HG02938 (cell line): ENCODE results near the gene CPEB2.

ENCODE experiments used
- ATAC-seq: cut with Tn5 transposase; IDR thresholded peaks from one replicate; pipeline ENCODE4 v1.9.1; 2021; ENCODE audit warnings: mild to moderate bottlenecking, moderate library complexity; ENCODE audit not compliant: unreplicated experiment

CPEB2 gene

GRCh38 chr4:15116509-15117079, 114.3 kb downstream of the CPEB2 start:
- ATAC-seq = no peak

- ATAC-seq = no peak
These were observed 115.1 kb downstream of the CPEB2 start for GRCh38 chr4:15117270-15117946.

- ATAC-seq = no peak
These were observed 116.0 kb downstream of the CPEB2 start for GRCh38 chr4:15118292-15118691.
